GM12878 (cell line): ENCODE measurements around the gene PRDM8. TPM values are rescaled to one million over a fixed set of nuclear protein-coding genes. Genes with fewer than 3 reads are reported as not detected.

ENCODE experiments used
- ATAC-seq: fragments of 200-7000 bp; cut with Tn5 transposase; 3 replicates; pipeline ENCODE4 v1.9.1; 2020; ENCODE audit warnings: mild to moderate bottlenecking, moderate library complexity
- BruUV-seq: library from RNA; stranded (reverse); fragments of 400-500 nt; replicated peaks from 2 replicates; lab custom pipeline; 2021; lab: Mats Ljungman, UMichigan
- CTCF ChIA-PET: fragments of 300-600 bp; sonication (Branson Sonifier 250); formaldehyde crosslinking; extraction: SDS; loops from one replicate; lab custom pipeline; 2021; ENCODE audit warnings: inconsistent platforms; lab: Yijun Ruan, JAX
- POLR2A ChIA-PET: fragments of 350-600 bp; formaldehyde crosslinking; extraction: SDS; loops from one replicate; lab custom pipeline; 2021; ENCODE audit warnings: inconsistent platforms; lab: Charles Lee
- RAD21 ChIA-PET: fragments of 300-600 bp; sonication (Branson Sonifier 250); formaldehyde crosslinking; loops from one replicate; lab custom pipeline; 2023; ENCODE audit warnings: antibody characterized with exemption; ENCODE audit not compliant: unreplicated experiment; lab: Charles Lee
- SMC1A ChIA-PET: fragments of 300-600 bp; sonication (Branson Sonifier 250); formaldehyde crosslinking; loops from one replicate; lab custom pipeline; 2023; ENCODE audit not compliant: unreplicated experiment, uncharacterized antibody; lab: Charles Lee
- DNase-seq: peaks from one replicate; pipeline ENCODE4 v3.0.0-alpha.2; 2011; ENCODE audit warnings: low read depth, low spot score
- FAIRE-seq: peaks from 3 replicates; lab custom pipeline; 2011; peaks lifted over from hg19 to GRCh38; lab: Jason Lieb, UNC
- H2AFZ ChIP-seq: 2 replicates; pipeline ENCODE4 v1.6.0; 2011; ENCODE audit warnings: low read depth, low read length, control low read depth; ENCODE audit not compliant: control insufficient read depth
- H3K27ac ChIP-seq: 2 replicates; pipeline ENCODE4 v1.5.1; 2011; ENCODE audit warnings: control low read depth; ENCODE audit not compliant: control insufficient read depth, insufficient read depth
- H3K27me3 ChIP-seq, 2 experiments: replicated peaks in 1 of 2; 2 replicates each; pipeline versions ENCODE4 v1.6.0 to v1.6.1; 2011; ENCODE audit warnings: low read length in 1 of 2; ENCODE audit not compliant: control insufficient read depth in 2 of 2, insufficient read depth in 2 of 2
- H3K36me3 ChIP-seq, 2 experiments: 2 replicates each; pipeline ENCODE4 v1.5.1; 2011; ENCODE audit warnings: low read length in 1 of 2; ENCODE audit not compliant: control insufficient read depth in 2 of 2, insufficient read depth in 2 of 2
- H3K4me1 ChIP-seq: 2 replicates; pipeline ENCODE4 v1.6.1; 2011; ENCODE audit warnings: mild to moderate bottlenecking, low read length, moderate library complexity, mixed read lengths; ENCODE audit not compliant: control insufficient read depth, insufficient read depth
- H3K4me2 ChIP-seq: 2 replicates; pipeline ENCODE4 v1.6.0; 2011; ENCODE audit warnings: control low read depth; ENCODE audit not compliant: control insufficient read depth, insufficient read depth
- H3K4me3 ChIP-seq: fragments of 200-600 bp; sonication (generic); 2 replicates; pipeline ENCODE4 v1.5.1; 2016
- H3K79me2 ChIP-seq: 2 replicates; pipeline ENCODE4 v1.6.0; 2011; ENCODE audit warnings: low read length; ENCODE audit not compliant: control insufficient read depth, insufficient read depth
- H3K9ac ChIP-seq: 2 replicates; pipeline ENCODE4 v1.8.0; 2011; ENCODE audit warnings: low read length, control low read depth, mixed read lengths; ENCODE audit not compliant: control insufficient read depth, insufficient read depth
- H3K9me3 ChIP-seq: replicated peaks from 3 replicates; pipeline ENCODE4 v1.5.1; 2011; ENCODE audit warnings: mild to moderate bottlenecking, low read length; ENCODE audit not compliant: control insufficient read depth, insufficient read depth
- H4K20me1 ChIP-seq: 2 replicates; pipeline ENCODE4 v1.6.0; 2011; ENCODE audit not compliant: control insufficient read depth, insufficient read depth
- ATF7 ChIP-seq: fragments of 450-650 bp; IDR thresholded peaks from 2 replicates; pipeline ENCODE4 v1.6.1; 2016; ENCODE audit warnings: low read depth, mild to moderate bottlenecking
- CTCF ChIP-seq, 3 experiments: IDR thresholded peaks in 2 of 3; conservative IDR thresholded peaks in 1 of 3; 2 replicates each; pipeline ENCODE4 v1.5.1; 2011; ENCODE audit warnings: low read depth in 3 of 3, low read length in 3 of 3, mild to moderate bottlenecking in 3 of 3, control low read depth in 2 of 3, moderate library complexity in 2 of 3, inconsistent platforms in 1 of 3, mixed read lengths in 1 of 3; ENCODE audit not compliant: control insufficient read depth in 2 of 3, insufficient read depth in 1 of 3; ENCODE audit errors: extremely low read depth in 1 of 3
- IKZF1 ChIP-seq: fragments of 450-650 bp; conservative IDR thresholded peaks from 2 replicates; pipeline ENCODE4 v1.6.1; 2017; ENCODE audit warnings: antibody characterized with exemption, mild to moderate bottlenecking
- MTA3 ChIP-seq: IDR thresholded peaks from 2 replicates; pipeline ENCODE4 v1.6.1; 2012; ENCODE audit warnings: low read length, inconsistent platforms, borderline replicate concordance
- MXI1 ChIP-seq: fragments of 150-350 bp; IDR thresholded peaks from 2 replicates; pipeline ENCODE4 v1.6.1; 2011; ENCODE audit warnings: low read depth, mild to moderate bottlenecking, inconsistent platforms, low read length, improper control_type of control experiment
- POU2F2 ChIP-seq: IDR thresholded peaks from 3 replicates; pipeline ENCODE4 v1.6.1; 2011; ENCODE audit warnings: low read depth, mild to moderate bottlenecking, low read length, borderline replicate concordance
- PRDM15 ChIP-seq: fragments of 450-650 bp; formaldehyde crosslinking; IDR thresholded peaks from 2 replicates; pipeline ENCODE4 v1.4.0; 2020; ENCODE audit warnings: mild to moderate bottlenecking, moderate library complexity
- RAD51 ChIP-seq: fragments of 450-650 bp; IDR thresholded peaks from 2 replicates; pipeline ENCODE4 v1.6.1; 2016; ENCODE audit warnings: moderate library complexity, mild to moderate bottlenecking, inconsistent platforms
- STAT1 ChIP-seq: fragments of 450-650 bp; conservative IDR thresholded peaks from 2 replicates; pipeline ENCODE4 v1.6.1; 2014; ENCODE audit warnings: antibody characterized with exemption, mild to moderate bottlenecking
- YY1 ChIP-seq: IDR thresholded peaks from 2 replicates; pipeline ENCODE4 v1.6.1; 2011; ENCODE audit warnings: low read depth, mild to moderate bottlenecking, low read length
- ZNF274 ChIP-seq: IDR thresholded peaks from one replicate; pipeline ENCODE4 v1.8.0; 2011; ENCODE audit not compliant: insufficient read length, insufficient read depth
- WGBS: methylation state at CpG from one replicate; pipeline ENCODE4 v1.1.6; 2016; ENCODE audit warnings: low lambda C conversion rate; ENCODE audit not compliant: insufficient replicate concordance, insufficient coverage; ENCODE audit errors: missing lambda C conversion rate; 5-methylcytosine and 5-hydroxymethylcytosine counted together
- in situ Hi-C: fragments of 300-500 bp; cut with MboI; formaldehyde crosslinking; loops from 9 replicates; pipeline ENCODE4 v1.14.3; 2018; ENCODE audit warnings: mixed read lengths
- intact Hi-C: fragments of 100-400 bp; cut with micrococcal nuclease; formaldehyde crosslinking; loops from one replicate; pipeline ENCODE4 v1.14.2; 2022; ENCODE audit not compliant: unreplicated experiment
- polyA plus RNA-seq, 11 experiments: library from polyadenylated mRNA; depleted of rRNA in 4 of 11; unstranded in 6 of 11; stranded (reverse) in 5 of 11; fragments of >200 nt; fragmentation: Nextera tagmentation in 4 of 11; fragmentation: Illumina TruSeq in 1 of 11; extraction: Ambion mirVana in 4 of 11; extraction: Trizol in 1 of 11; gene quantifications; 1 replicate in 1 of 11; 2 replicates in 10 of 11; pipeline versions ENCODE4 v1.2.1 to v1.2.3, GENCODE V29; 2011 to 2016; ENCODE audit warnings: inconsistent platforms in 2 of 11, missing spikeins in 2 of 11, low read depth in 1 of 11
- total RNA-seq, 4 experiments: library from RNA; depleted of rRNA in 3 of 4; stranded (reverse); fragments of >200 nt in 3 of 4; fragmentation: Illumina TruSeq in 1 of 4; extraction: Trizol in 1 of 4; gene quantifications; 2 replicates each; pipeline versions ENCODE4 v1.2.1 to v1.2.3, GENCODE V29; 2013 to 2021
- TF ChIP-seq, protein P1 (sequence below): fragments of 450-650 bp; IDR thresholded peaks from 2 replicates; pipeline ENCODE4 v1.6.1; 2018; ENCODE audit warnings: mild to moderate bottlenecking, low read depth, moderate library complexity; ENCODE audit not compliant: partially characterized antibody

Gene PRDM8
- total and polyA plus RNA-seq, 10 of the 15 experiments (the other 5 are each of a cell fraction or from before 2014, with no cell fraction given): 0.09 to 1.6 (median 0.40) TPM

DNA sequence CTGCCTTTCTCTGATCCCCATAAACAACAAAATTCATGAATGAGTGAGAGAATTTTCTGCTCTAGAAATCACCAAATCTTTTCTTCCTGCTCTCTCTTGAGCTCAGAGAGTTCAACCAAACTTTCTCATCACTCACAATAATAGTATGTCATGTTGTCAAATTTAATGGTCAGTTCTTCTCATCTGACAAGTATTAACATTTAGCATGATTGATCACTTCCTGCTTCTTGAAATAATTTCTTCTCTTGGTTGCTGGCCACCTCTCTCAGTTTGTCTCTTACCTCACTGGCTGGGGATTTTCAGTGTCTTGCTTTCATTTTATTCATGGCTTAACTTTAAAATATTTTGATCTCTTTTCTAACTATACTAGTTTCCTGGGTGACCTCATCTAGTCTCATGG is 43.7 kb downstream of the PRDM8 start (continued):
- TF ChIP-seq PRDM15 (CRISPR knock-in tag) (no peak), POU2F2 (peak; percentile 20; the same call in 1 of the 3 replicates)

GRCh38 chr4:80243274-80244018 is 46.1 kb downstream of the PRDM8 start:
- Histone ChIP-seq H3K27ac (no peak overlapping the region), H3K4me3 (no peak overlapping the region), H2AFZ (no peak overlapping the region), H3K4me2 (no peak overlapping the region), H3K4me1 (no peaks in the 10 kb centered on the region), H3K79me2 (no peaks in the 10 kb centered on the region), H3K9me3 (no peaks in the 10 kb centered on the region; the same call in 2 of the 3 replicates), H3K36me3 (no peaks in the 10 kb centered on the region), H4K20me1 (no peaks in the 10 kb centered on the region), H3K27me3 (no peaks in the 10 kb centered on the region), H3K9ac (no peak overlapping the region)
- ChIA-PET CTCF (no interaction called here), POLR2A (no interaction called here), RAD21 (interaction anchor here (1.6 kb wide), 1 partner anchor 23 kb away, joined by 3 read pairs; no protein-coding TSS in a partner anchor), SMC1A (interaction anchor here (1.0 kb wide), 1 partner anchor 23 kb away, joined by 3 read pairs; no protein-coding TSS in a partner anchor)
- BruUV-seq: no TSS peak
- intact Hi-C loops: no loop called here
- ATAC-seq: no peak
- no peak for DNase-seq
- in situ Hi-C loops: no loop called here
- FAIRE-seq: no peak
- WGBS: 56% methylated on average over 6 of the region's 6 CpGs
- TF ChIP-seq MXI1 (no peak), IKZF1 (no peak), ATF7 (no peak), MTA3 (no peak), ZNF274 (no peak), CTCF (IDR thresholded peaks at IDR 0.05 in 2 of 3, conservative IDR thresholded peaks at IDR 0.05 in 1 of 3; ENCODE audit: control insufficient read depth in 2 of 3, extremely low read depth in 1 of 3, insufficient read depth in 1 of 3, low read depth in 3 of 3, low read length in 3 of 3) (no peak), RAD51 (no peak), YY1 (no peak), STAT1 (no peak)
- TF ChIP-seq, protein P1, sequence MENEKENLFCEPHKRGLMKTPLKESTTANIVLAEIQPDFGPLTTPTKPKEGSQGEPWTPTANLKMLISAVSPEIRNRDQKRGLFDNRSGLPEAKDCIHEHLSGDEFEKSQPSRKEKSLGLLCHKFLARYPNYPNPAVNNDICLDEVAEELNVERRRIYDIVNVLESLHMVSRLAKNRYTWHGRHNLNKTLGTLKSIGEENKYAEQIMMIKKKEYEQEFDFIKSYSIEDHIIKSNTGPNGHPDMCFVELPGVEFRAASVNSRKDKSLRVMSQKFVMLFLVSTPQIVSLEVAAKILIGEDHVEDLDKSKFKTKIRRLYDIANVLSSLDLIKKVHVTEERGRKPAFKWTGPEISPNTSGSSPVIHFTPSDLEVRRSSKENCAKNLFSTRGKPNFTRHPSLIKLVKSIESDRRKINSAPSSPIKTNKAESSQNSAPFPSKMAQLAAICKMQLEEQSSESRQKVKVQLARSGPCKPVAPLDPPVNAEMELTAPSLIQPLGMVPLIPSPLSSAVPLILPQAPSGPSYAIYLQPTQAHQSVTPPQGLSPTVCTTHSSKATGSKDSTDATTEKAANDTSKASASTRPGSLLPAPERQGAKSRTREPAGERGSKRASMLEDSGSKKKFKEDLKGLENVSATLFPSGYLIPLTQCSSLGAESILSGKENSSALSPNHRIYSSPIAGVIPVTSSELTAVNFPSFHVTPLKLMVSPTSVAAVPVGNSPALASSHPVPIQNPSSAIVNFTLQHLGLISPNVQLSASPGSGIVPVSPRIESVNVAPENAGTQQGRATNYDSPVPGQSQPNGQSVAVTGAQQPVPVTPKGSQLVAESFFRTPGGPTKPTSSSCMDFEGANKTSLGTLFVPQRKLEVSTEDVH: no peak
